Bronchial smooth muscle cell (primary cell): ENCODE measurements around the gene PLEKHG2. TPM values are rescaled to one million over a fixed set of nuclear protein-coding genes. Genes with fewer than 3 reads are reported as not detected.

ENCODE experiments used
- total RNA-seq: library from RNA; depleted of rRNA; stranded (reverse); fragments of >200 nt; gene quantifications from 2 replicates; pipeline ENCODE4 v1.2.1, GENCODE V29; 2014

Gene PLEKHG2, protein sequence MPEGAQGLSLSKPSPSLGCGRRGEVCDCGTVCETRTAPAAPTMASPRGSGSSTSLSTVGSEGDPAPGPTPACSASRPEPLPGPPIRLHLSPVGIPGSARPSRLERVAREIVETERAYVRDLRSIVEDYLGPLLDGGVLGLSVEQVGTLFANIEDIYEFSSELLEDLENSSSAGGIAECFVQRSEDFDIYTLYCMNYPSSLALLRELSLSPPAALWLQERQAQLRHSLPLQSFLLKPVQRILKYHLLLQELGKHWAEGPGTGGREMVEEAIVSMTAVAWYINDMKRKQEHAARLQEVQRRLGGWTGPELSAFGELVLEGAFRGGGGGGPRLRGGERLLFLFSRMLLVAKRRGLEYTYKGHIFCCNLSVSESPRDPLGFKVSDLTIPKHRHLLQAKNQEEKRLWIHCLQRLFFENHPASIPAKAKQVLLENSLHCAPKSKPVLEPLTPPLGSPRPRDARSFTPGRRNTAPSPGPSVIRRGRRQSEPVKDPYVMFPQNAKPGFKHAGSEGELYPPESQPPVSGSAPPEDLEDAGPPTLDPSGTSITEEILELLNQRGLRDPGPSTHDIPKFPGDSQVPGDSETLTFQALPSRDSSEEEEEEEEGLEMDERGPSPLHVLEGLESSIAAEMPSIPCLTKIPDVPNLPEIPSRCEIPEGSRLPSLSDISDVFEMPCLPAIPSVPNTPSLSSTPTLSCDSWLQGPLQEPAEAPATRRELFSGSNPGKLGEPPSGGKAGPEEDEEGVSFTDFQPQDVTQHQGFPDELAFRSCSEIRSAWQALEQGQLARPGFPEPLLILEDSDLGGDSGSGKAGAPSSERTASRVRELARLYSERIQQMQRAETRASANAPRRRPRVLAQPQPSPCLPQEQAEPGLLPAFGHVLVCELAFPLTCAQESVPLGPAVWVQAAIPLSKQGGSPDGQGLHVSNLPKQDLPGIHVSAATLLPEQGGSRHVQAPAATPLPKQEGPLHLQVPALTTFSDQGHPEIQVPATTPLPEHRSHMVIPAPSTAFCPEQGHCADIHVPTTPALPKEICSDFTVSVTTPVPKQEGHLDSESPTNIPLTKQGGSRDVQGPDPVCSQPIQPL (N-terminal part only)
- 11.0 and 23.0 TPM in 2 replicates for total RNA-seq

DNA sequence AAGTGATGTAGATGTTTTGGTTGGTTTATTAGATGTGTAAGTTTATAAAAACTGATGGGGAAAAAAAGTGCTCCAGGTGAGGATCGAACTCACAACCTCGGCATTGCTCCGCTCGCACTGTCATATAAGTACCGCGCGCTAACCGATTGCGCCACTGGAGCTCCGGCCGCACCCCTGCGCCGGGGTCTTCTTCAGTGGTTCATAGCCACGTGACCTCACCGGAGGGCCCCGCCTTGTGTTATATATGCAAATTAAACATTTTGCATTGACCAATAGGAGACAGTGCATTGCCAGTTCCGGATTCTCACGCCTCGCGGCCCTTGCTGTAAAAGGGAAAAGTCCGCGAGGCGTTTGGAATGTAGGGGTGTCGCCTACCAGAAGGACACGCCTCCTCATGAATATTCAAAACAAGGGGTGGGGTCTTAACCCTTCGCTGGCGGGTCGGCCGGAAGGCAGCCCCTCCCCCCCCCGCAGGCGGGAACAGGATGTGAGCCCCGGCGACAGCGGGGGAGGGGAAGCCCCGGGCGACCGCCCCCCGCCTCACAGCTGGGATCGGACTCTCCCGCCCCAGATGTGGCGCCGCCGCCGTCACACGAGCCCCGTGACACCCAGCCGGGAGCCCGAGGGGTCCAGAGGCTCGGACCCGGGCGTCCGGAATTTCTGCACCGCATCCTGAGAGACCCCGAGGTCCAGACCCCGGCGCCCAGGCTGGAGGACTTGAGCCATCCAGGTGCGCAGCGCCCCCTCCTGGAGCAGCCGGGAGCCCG is at the start of gene PLEKHG2:
Gene PLEKHG2, plus strand, starts transcription at position 570 of the 767 bp plus-strand sequence. CDS start 1,418 bp downstream, outside the sequence.

DNA sequence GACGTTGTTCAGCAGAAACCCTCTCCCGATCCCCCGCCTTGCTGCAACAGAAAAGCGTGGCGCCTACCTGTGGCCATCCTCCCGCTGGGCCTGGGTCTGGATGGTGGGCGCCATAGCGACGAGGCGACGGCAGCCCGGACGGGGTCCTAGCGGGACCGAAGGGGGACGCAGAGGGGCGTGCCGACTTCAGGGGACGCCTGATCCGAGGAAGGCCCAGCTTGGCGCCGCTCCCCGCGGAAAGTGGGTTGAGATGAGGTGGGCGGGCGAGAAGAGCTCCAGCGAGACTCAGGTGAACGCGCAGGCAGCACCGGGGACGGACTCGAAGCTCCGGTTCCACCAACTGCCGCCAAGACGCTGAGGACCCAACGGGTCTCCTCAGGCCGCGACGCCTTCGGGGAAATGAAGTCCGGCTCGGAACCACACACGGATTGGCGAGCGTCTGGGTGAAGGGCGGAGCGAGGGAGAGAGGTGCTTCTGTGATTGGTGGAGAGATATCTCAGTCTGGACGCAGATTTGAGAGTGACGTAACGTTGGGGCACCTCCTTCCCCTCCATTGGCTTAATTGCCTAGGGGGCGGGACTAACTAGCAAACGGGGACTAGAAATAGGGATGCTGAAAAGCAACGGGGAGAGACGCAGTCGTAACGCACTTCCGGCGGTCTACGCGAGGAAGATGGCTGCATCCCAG is 21.6 kb upstream of the PLEKHG2 start, which contains the start of the genes MED29 and PAF1:
Gene MED29, plus strand, starts transcription at position 628 of the 687 bp plus-strand sequence. Its CDS starts 45 bp downstream, at position 673.
Gene PAF1, minus strand, starts transcription at position 356 of the 687 bp plus-strand sequence. Its CDS starts 242 bp downstream, at position 114.

DNA sequence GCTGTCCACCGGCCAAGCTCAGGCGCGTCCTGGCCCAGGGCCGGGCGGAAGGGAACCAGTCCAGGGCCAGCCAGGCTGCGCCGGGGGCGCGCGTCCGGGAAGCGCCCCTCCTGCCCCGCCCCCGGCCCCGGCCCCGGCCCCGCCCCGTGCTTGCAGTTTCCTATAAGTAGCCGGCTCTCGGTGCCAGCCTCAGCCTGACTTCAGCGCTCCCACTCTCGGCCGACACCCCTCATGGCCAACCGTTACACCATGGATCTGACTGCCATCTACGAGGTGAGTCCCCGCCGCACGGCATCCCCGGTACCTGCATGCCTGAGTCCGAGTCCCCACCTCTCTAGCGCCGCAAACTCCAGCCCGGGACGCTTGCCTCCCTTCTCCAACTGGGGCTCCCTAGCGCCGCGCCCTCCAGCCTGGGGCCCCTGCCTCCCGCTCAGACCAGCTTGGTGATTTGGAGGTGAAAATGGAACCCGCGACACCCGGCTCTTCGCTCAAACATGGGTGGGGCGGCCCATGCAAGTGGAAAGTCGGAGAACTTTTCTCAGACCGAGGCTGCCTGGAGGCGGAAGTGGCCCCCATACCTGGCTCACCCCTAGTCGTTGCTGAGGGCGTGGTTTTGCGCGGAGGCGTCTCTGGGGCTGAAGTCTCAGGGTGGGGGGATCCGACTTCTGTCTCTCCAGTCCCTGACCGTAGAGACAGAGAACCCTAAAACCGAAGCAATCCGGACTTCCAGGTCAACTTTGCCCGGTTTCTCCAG is 5.6 kb upstream of the PLEKHG2 start, which contains the start of gene ZFP36:
Gene ZFP36, plus strand, starts transcription at position 192 of the 754 bp plus-strand sequence. Its CDS starts 58 bp downstream, at position 250.

DNA sequence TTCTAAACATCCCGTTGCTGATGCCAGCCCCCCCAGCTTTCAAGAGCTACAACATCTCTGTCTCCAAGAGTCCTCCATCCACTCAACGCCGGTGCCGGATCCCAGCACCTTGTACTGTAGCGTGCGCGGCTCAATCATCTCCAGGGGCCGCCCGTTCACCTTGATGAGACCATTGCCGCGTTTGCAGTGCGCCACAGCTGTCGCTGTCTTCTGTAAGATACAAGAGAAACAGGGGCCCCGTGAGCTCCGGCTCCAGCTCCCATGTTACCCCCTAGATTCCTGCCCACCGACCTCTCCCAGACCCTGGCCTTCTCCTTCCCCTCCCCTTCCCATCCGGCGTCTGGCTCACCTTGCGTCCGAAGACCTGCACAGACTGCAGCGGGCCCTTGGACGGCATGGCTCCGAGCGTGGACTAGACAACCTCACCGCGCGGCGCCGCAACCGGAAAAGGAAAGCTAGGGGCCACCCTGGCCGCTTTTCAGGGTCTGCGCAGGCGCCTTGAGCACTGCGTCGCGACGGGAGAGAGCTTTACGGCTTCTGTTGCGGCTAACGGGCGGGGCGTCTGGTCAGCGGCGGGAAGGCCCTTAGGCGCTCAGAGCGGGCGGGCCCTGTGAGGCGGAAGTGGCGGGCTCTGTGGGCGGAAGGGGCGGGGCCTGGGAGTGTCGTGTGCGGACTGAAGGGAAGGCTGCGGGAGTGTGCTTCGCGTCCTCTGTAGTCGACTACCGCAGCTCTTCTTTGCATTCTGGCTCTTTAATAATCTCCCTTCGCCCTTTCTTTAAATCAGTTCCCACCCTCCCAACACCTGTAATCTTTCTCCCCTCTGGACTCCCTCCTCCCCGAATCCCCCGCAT is 23.3 kb downstream of the PLEKHG2 start, which contains the start of gene RPS16:
Gene RPS16, minus strand, starts transcription at position 451 of the 851 bp plus-strand sequence. Its CDS starts 54 bp downstream, at position 397.

DNA sequence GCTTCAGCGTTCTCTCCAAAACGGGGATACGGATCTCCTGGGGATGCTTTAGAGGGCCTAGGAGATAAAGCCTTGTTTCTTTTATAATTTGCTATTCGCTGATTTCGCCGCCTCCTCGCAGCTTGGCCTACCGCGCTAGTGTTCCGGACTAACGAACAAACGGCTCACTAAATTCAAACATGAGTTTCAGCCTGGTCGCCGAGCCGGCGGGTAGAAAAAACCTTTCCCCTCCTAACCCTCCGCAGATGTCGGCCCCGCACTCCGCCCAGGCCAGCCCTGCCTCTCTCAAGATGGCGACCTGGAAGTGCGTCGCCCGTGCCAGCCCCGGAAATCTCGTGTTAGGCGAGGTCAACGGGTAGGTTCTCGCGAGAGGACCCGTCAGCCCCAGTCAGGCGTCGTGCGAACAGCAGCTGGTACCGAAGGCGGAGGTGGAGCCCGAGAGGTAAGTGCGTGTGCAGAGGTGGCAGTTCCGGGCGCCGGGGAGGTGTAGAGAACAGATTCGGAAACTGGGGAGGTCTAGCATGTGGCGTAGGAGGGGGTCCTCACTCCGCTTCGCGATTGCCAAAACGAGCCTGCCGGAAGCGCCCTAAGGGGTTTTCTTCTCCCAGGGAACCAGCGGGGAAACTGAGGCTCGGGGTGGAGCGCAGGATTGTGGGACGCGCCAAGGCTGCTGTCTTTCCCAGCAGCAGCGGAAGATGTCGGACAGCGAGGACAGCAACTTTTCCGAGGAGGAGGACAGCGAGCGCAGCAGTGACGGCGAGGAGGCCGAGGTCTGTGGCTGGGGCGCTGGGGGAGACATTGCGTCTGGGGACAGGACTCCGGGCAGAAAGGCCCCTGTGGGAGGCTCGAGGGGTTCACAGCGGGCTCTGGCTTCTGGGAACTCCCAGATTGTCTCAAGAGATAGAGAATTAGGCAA is 33.0 kb downstream of the PLEKHG2 start, which contains the start of gene SUPT5H:
Gene SUPT5H, plus strand, starts transcription at position 387 of the 916 bp plus-strand sequence. Its CDS starts 309 bp downstream, at position 696.

Other genes with a start within 250 kb of the PLEKHG2 start
- under 0.01 TPM in 1 of 2 replicates, not detected in the other for gene NCCRP1, start 215.7 kb upstream of the PLEKHG2 start, total RNA-seq
- gene SYCN, start 208.4 kb upstream of the PLEKHG2 start, total RNA-seq, result not detected in 2 replicates
- gene IFNL3, start 167.7 kb upstream of the PLEKHG2 start, total RNA-seq, result not detected in 2 replicates
- gene IFNL4, start 163.8 kb upstream of the PLEKHG2 start, total RNA-seq, result not detected in 2 replicates
- gene IFNL2, start 144.3 kb upstream of the PLEKHG2 start, total RNA-seq, result not detected in 2 replicates
- gene IFNL1, start 116.3 kb upstream of the PLEKHG2 start, total RNA-seq, result not detected in 2 replicates
- under 0.01 TPM in 2 replicates for gene LRFN1, start 91.8 kb upstream of the PLEKHG2 start, total RNA-seq
- 0.32 and 0.60 TPM in 2 replicates for gene GMFG, start 76.6 kb upstream of the PLEKHG2 start, total RNA-seq
- gene SAMD4B, start 70.2 kb upstream of the PLEKHG2 start, total RNA-seq, result 38.6 and 53.2 TPM in 2 replicates
- gene PAF1, start 21.6 kb upstream of the PLEKHG2 start, total RNA-seq, result 57.8 and 61.7 TPM in 2 replicates
- gene MED29, start 21.3 kb upstream of the PLEKHG2 start, total RNA-seq, result 12.8 and 19.1 TPM in 2 replicates
- 2.4 and 3.0 TPM in 2 replicates for gene ZFP36, start 5.8 kb upstream of the PLEKHG2 start, total RNA-seq
- gene RPS16, start 23.3 kb downstream of the PLEKHG2 start, total RNA-seq, result 96.1 and 102 TPM in 2 replicates
- 70.6 and 85.5 TPM in 2 replicates for gene SUPT5H, start 32.9 kb downstream of the PLEKHG2 start, total RNA-seq
- gene TIMM50, start 68.2 kb downstream of the PLEKHG2 start, total RNA-seq, result 37.1 and 46.2 TPM in 2 replicates
- gene DLL3, start 86.3 kb downstream of the PLEKHG2 start, total RNA-seq, result under 0.01 and 0.16 TPM in 2 replicates
- not detected in 2 replicates for gene SELENOV, start 102.5 kb downstream of the PLEKHG2 start, total RNA-seq
- gene EID2B, start 120.2 kb downstream of the PLEKHG2 start, total RNA-seq, result 2.1 and 3.8 TPM in 2 replicates
- gene EID2, start 127.5 kb downstream of the PLEKHG2 start, total RNA-seq, result 6.7 and 13.6 TPM in 2 replicates
- gene LGALS13, start 189.9 kb downstream of the PLEKHG2 start, total RNA-seq, result not detected in 2 replicates
- gene LGALS16, start 243.2 kb downstream of the PLEKHG2 start, total RNA-seq, result not detected in 2 replicates